Suprapubic skin (tissue), 4 donors: ENCODE data around the gene SCN7A. TPM values are rescaled to one million over a fixed set of nuclear protein-coding genes. Genes with fewer than 3 reads are reported as not detected.
"Not testable (repeated sequence)": the region's sequence is repeated elsewhere in the genome, so short reads cannot be mapped to it uniquely, and the experiment has no call there.

Experiments
- DNase-seq, 2 donors: peaks; one replicate each; pipeline ENCODE4 v3.0.0-alpha.2; 2019; ENCODE audit warnings: low spot score in 2 of 2
- H3K27ac ChIP-seq: fragments of 200-600 bp; sonication (generic); one replicate; pipeline ENCODE4 v1.5.1; 2019
- H3K27me3 ChIP-seq: fragments of 200-600 bp; sonication (generic); one replicate; pipeline ENCODE4 v1.5.1; 2019
- H3K36me3 ChIP-seq: fragments of 200-600 bp; sonication (generic); one replicate; pipeline ENCODE4 v1.5.1; 2019
- H3K4me1 ChIP-seq: fragments of 200-600 bp; sonication (generic); one replicate; pipeline ENCODE4 v1.5.1; 2019
- H3K4me3 ChIP-seq: fragments of 200-600 bp; sonication (generic); one replicate; pipeline ENCODE4 v1.5.1; 2019; ENCODE audit warnings: mild to moderate bottlenecking
- H3K9me3 ChIP-seq: fragments of 200-600 bp; sonication (generic); one replicate; pipeline ENCODE4 v1.5.1; 2019
- EP300 ChIP-seq: sonication (generic); formaldehyde crosslinking; IDR thresholded peaks from one replicate; pipeline ENCODE4 v1.6.1; 2017; ENCODE audit warnings: antibody characterized with exemption
- POLR2A ChIP-seq, 2 donors: fragments of 450-650 bp; IDR thresholded peaks; one replicate each; pipeline ENCODE4 v1.6.1; 2017; ENCODE audit warnings: antibody characterized with exemption in 2 of 2, mild to moderate bottlenecking in 2 of 2, moderate library complexity in 2 of 2
- POLR2AphosphoS5 ChIP-seq, 3 donors: sonication (generic); formaldehyde crosslinking; IDR thresholded peaks; one replicate each; pipeline ENCODE4 v1.6.1; 2017; ENCODE audit warnings: antibody characterized with exemption in 3 of 3
- WGBS: methylation state at CpG from one replicate; pipeline ENCODE4 v1.1.5; 2018; 5-methylcytosine and 5-hydroxymethylcytosine counted together
- total RNA-seq, 4 donors: library from RNA; depleted of rRNA; stranded (reverse); fragments of >200 nt; gene quantifications; one replicate each; pipeline ENCODE4 v1.1.0, GENCODE V29; 2016
- TF ChIP-seq, protein P1 (sequence below), 2 donors: fragments of 200-600 bp in 1 of 2; fragments of 450-650 bp in 1 of 2; sonication (generic) in 1 of 2; IDR thresholded peaks; one replicate each; pipeline ENCODE4 v1.5.1; 2016 to 2019; ENCODE audit warnings: antibody characterized with exemption in 2 of 2, mild to moderate bottlenecking in 1 of 2, moderate library complexity in 1 of 2

SCN7A gene
- total RNA-seq, 4 donors from 2014 or later, result 2.5 to 4.6 (median 3.4) TPM

DNA sequence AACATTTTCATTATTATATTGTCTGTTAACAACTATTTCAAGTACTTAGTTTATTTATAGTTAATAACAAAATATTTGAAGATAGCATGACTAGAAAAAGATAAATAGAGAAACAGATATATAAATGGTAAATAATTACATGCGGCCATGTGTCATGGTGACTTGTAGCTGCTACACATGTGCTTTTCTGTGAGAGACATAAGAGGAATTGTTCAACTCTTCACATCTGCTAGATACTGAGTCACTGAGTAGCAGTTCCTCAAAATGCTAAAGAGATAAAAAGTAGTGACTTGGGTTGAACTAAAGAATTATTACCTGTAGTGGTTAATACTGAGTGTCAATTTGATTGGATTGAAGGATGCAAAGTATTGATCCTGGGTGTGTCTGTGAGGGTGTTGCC, 80.8 kb downstream of the SCN7A start:
- H3K27me3 ChIP-seq, result no peaks in the 10 kb centered on the region
- H3K9me3 ChIP-seq, result no peaks in the 10 kb centered on the region
- H3K4me3 ChIP-seq, result no peak overlapping the region
- WGBS, result 78% methylated on average over 1 of the region's 1 CpG
- no peak for DNase-seq
- H3K4me1 ChIP-seq, result no peaks in the 10 kb centered on the region
- H3K36me3 ChIP-seq, result no peaks in the 10 kb centered on the region
- H3K27ac ChIP-seq, result no peak overlapping the region
- TF ChIP-seq EP300 (no peak), POLR2A (IDR thresholded peaks at IDR 0.05) (no peak), POLR2AphosphoS5 (IDR thresholded peaks at IDR 0.05) (no peak)
- TF ChIP-seq, protein P1, sequence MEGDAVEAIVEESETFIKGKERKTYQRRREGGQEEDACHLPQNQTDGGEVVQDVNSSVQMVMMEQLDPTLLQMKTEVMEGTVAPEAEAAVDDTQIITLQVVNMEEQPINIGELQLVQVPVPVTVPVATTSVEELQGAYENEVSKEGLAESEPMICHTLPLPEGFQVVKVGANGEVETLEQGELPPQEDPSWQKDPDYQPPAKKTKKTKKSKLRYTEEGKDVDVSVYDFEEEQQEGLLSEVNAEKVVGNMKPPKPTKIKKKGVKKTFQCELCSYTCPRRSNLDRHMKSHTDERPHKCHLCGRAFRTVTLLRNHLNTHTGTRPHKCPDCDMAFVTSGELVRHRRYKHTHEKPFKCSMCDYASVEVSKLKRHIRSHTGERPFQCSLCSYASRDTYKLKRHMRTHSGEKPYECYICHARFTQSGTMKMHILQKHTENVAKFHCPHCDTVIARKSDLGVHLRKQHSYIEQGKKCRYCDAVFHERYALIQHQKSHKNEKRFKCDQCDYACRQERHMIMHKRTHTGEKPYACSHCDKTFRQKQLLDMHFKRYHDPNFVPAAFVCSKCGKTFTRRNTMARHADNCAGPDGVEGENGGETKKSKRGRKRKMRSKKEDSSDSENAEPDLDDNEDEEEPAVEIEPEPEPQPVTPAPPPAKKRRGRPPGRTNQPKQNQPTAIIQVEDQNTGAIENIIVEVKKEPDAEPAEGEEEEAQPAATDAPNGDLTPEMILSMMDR (IDR thresholded peaks at IDR 0.05), result no peak

DNA sequence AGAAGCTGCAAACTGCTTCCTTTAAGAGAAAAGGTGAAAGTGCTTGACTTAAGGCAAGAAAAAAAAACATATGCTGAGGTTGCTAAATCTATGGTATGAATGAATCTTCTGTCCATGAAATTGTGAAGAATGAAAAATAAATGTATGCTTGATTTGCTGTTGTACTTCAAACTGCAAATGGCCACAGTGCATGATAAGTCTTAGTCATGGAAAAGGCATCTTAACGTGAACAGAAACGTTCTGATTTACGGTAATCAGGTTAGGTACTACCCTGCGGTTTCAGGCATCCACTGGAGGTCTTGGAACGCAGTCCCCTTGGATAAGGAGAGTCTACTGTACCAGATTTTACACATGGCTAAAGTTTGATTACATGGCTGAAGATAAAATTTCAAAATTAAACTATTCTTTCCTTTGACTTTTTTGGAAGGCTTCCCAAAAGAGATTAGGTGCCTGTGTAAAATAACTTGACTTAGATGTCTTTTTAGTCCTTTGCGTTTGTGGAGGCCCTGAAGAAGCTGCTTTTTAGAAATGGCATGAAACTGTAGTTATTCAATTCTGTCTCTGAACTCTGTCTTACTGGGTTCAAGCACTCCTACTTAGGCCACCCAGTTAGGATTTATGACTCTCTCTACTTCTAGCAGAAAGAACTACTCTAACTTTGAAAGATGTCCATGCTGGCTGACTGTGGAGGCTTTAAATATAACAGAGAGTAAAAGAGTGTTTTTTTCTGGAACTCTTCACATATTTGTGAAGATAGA, 82.4 kb downstream of the SCN7A start:
- H3K4me1 ChIP-seq, result no peaks in the 10 kb centered on the region
- no peak overlapping the region for H3K27ac ChIP-seq
- TF ChIP-seq, protein P1 (IDR thresholded peaks at IDR 0.05), result no peak
- TF ChIP-seq EP300, result no peak
- TF ChIP-seq POLR2A (IDR thresholded peaks at IDR 0.05), result no peak
- TF ChIP-seq POLR2AphosphoS5 (IDR thresholded peaks at IDR 0.05), result no peak
- 44% methylated on average over 6 of the region's 6 CpGs for WGBS
- H3K4me3 ChIP-seq, result no peak overlapping the region
- no peaks in the 10 kb centered on the region for H3K9me3 ChIP-seq
- no peaks in the 10 kb centered on the region for H3K36me3 ChIP-seq
- no peaks in the 10 kb centered on the region for H3K27me3 ChIP-seq
- DNase-seq, result no peak

DNA sequence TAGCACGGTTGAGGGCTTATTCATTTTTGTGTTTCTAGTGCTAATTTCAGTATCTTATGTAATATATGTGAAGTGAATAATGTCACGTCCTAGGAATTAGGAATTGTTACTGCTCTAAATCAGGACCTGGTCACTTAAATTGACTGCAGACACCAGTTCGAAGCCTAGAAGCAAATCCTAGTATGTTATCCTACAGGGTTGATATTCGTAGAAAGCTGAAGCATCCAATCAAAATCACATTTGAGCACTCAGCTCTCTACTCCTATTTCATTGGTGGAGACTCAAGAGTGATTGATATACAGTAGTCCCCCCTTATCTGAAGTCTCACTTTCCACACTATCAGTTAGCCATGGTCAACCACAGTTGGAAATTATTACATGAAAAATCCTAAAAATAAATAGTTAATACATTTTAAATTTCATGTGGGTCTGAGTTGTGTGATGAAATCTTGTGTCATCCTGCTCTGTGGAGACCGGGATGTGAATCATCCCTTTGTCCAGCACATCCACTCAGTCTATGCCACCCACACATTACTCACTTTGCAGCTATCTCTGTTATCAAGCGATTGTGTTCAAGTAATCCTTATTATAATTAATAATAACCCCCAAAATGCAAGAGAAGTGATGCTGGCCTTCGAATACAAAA, 83.1 kb downstream of the SCN7A start:
- no peak overlapping the region for H3K4me3 ChIP-seq
- no peaks in the 10 kb centered on the region for H3K27me3 ChIP-seq
- no peak overlapping the region for H3K27ac ChIP-seq
- 75% methylated on average over 7 of the region's 7 CpGs for WGBS
- H3K36me3 ChIP-seq, result no peaks in the 10 kb centered on the region
- no peak for TF ChIP-seq POLR2A (IDR thresholded peaks at IDR 0.05)
- no peak for TF ChIP-seq POLR2AphosphoS5 (IDR thresholded peaks at IDR 0.05)
- TF ChIP-seq, protein P1 (IDR thresholded peaks at IDR 0.05), result no peak
- TF ChIP-seq EP300, result no peak
- no peak for DNase-seq
- no peaks in the 10 kb centered on the region for H3K9me3 ChIP-seq
- no peaks in the 10 kb centered on the region for H3K4me1 ChIP-seq

DNA sequence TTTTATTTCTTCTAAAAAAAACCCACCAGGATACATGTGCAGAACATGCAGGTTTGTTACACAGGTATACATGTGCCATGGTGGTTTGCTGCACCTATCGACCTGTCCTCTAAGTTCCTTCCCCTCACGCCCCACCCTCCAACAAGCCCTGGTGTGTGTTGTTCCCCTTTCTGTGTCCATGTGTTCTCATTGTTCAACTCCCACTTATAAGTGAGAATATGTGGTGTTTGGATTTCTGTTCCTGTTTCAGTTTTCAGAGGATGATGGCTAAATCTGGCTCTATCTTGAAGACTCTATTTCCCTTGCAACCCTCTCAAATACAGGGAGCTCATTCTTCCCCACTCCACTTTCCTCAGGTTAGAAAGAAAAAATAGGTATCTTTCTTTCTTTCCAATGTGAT, 86.3 kb downstream of the SCN7A start:
- H3K27ac ChIP-seq, result not testable (repeated sequence)

DNA sequence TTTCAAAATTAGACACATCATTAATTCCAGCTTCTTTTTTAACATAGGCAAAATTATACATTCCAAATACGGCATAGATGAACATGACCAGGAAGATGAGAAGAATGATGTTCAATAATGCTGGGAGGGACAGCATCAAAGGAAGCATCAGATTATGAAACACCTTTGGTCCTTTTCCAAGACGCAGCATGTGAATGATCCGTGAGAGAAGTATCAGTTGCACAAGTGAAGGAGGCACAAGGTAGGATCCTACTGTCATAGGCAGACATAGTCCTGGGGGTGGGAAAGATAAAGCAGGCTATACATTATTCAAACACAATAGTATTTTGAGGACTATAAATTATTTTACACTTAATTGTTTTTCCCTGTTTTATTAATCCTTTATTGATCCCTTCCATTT, 87.7 kb downstream of the SCN7A start:
- H3K27ac ChIP-seq, result no peak overlapping the region
- H3K4me1 ChIP-seq, result no peaks in the 10 kb centered on the region
- H3K36me3 ChIP-seq, result no peaks in the 10 kb centered on the region
- 51% methylated on average over 3 of the region's 3 CpGs for WGBS
- H3K9me3 ChIP-seq, result no peaks in the 10 kb centered on the region
- no peak for TF ChIP-seq POLR2A (IDR thresholded peaks at IDR 0.05)
- TF ChIP-seq, protein P1 (IDR thresholded peaks at IDR 0.05), result no peak
- TF ChIP-seq POLR2AphosphoS5 (IDR thresholded peaks at IDR 0.05), result no peak
- no peak for TF ChIP-seq EP300
- DNase-seq, result no peak
- H3K4me3 ChIP-seq, result no peak overlapping the region
- H3K27me3 ChIP-seq, result no peaks in the 10 kb centered on the region

More for the DNA sequence above, 86.3 kb downstream of the SCN7A start:
- WGBS, result 79% methylated on average over 2 of the region's 2 CpGs
- H3K9me3 ChIP-seq, H3K36me3 ChIP-seq, H3K4me1 ChIP-seq, DNase-seq, H3K27me3 ChIP-seq, H3K4me3 ChIP-seq: not testable (repeated sequence)
